Measurements from ENCODE around the gene LINC01488.

DNA sequence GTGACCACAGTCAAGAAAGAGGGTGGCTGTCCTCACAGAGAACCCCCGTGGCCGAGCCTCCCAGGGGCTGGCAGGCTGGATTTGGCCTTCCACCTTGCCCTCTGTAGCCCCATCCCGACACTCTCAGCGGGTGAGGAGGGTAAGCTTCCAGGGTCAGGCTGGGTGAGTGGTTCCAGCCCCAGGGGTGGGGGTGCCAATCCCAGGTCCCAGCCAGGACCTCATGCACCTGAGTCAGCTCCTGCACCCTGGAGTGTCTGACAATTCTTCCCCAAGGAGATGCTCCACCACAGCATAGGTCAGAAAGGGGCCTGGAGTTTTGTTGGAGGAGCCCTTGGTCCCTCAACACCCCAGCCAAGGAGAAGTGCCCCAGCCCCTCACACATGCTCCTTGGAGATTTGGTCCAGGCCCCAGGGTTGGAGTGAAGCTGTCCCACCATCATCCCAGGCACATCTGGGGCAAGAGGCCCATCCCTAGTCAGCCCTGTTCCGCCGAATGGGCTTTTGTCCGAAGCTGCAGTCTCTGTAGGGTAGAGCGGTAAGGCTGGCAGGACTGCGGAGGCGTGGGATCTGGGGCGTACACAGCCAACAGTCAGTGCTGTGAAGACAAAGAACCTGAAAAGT lies 8.4 kb downstream of the LINC01488 start:
- TF ChIP-seq, protein P1, sequence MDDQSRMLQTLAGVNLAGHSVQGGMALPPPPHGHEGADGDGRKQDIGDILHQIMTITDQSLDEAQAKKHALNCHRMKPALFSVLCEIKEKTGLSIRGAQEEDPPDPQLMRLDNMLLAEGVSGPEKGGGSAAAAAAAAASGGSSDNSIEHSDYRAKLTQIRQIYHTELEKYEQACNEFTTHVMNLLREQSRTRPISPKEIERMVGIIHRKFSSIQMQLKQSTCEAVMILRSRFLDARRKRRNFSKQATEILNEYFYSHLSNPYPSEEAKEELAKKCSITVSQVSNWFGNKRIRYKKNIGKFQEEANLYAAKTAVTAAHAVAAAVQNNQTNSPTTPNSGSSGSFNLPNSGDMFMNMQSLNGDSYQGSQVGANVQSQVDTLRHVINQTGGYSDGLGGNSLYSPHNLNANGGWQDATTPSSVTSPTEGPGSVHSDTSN (CRISPR knock-in tag; IDR thresholded peaks at IDR 0.05; ENCODE audit: borderline replicate concordance), result no peak
- TF ChIP-seq, protein P2, sequence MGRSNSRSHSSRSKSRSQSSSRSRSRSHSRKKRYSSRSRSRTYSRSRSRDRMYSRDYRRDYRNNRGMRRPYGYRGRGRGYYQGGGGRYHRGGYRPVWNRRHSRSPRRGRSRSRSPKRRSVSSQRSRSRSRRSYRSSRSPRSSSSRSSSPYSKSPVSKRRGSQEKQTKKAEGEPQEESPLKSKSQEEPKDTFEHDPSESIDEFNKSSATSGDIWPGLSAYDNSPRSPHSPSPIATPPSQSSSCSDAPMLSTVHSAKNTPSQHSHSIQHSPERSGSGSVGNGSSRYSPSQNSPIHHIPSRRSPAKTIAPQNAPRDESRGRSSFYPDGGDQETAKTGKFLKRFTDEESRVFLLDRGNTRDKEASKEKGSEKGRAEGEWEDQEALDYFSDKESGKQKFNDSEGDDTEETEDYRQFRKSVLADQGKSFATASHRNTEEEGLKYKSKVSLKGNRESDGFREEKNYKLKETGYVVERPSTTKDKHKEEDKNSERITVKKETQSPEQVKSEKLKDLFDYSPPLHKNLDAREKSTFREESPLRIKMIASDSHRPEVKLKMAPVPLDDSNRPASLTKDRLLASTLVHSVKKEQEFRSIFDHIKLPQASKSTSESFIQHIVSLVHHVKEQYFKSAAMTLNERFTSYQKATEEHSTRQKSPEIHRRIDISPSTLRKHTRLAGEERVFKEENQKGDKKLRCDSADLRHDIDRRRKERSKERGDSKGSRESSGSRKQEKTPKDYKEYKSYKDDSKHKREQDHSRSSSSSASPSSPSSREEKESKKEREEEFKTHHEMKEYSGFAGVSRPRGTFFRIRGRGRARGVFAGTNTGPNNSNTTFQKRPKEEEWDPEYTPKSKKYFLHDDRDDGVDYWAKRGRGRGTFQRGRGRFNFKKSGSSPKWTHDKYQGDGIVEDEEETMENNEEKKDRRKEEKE (IDR thresholded peaks at IDR 0.05), result no peak
- no peak for TF ChIP-seq IKZF1 (IDR thresholded peaks at IDR 0.05)
- TF ChIP-seq, protein P3, sequence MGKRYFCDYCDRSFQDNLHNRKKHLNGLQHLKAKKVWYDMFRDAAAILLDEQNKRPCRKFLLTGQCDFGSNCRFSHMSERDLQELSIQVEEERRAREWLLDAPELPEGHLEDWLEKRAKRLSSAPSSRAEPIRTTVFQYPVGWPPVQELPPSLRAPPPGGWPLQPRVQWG (CRISPR knock-in tag; IDR thresholded peaks at IDR 0.05; ENCODE audit: borderline replicate concordance, low read depth), result no peak
- no peak for TF ChIP-seq ZBTB7A (CRISPR knock-in tag; IDR thresholded peaks at IDR 0.05)
- no peak for TF ChIP-seq TCF7L2 (IDR thresholded peaks at IDR 0.05; ENCODE audit: low read depth, low read length)
- TF ChIP-seq, protein P4, sequence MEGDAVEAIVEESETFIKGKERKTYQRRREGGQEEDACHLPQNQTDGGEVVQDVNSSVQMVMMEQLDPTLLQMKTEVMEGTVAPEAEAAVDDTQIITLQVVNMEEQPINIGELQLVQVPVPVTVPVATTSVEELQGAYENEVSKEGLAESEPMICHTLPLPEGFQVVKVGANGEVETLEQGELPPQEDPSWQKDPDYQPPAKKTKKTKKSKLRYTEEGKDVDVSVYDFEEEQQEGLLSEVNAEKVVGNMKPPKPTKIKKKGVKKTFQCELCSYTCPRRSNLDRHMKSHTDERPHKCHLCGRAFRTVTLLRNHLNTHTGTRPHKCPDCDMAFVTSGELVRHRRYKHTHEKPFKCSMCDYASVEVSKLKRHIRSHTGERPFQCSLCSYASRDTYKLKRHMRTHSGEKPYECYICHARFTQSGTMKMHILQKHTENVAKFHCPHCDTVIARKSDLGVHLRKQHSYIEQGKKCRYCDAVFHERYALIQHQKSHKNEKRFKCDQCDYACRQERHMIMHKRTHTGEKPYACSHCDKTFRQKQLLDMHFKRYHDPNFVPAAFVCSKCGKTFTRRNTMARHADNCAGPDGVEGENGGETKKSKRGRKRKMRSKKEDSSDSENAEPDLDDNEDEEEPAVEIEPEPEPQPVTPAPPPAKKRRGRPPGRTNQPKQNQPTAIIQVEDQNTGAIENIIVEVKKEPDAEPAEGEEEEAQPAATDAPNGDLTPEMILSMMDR (CRISPR knock-in tag; IDR thresholded peaks at IDR 0.05), result no peak
- TF ChIP-seq LRRFIP1 (CRISPR knock-in tag; conservative IDR thresholded peaks at IDR 0.05), result no peak
- TF ChIP-seq, protein P5, sequence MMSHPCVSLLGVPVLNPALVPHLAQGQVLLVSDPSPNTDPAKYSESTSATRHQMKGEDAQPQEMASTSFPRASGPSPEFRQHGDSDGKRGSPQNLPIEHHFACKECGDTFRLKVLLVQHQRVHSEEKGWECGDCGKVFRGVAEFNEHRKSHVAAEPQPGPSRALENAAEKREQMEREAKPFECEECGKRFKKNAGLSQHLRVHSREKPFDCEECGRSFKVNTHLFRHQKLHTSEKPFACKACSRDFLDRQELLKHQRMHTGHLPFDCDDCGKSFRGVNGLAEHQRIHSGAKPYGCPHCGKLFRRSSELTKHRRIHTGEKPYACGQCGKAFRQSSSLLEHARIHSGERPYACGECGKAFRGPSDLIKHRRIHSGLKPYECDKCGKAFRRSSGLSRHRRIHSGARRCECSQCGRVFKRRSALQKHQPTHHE (CRISPR knock-in tag; IDR thresholded peaks at IDR 0.05; ENCODE audit: borderline replicate concordance), result no peak
- no peak for TF ChIP-seq PHF20 (CRISPR knock-in tag; IDR thresholded peaks at IDR 0.05)
- TF ChIP-seq, protein P6, sequence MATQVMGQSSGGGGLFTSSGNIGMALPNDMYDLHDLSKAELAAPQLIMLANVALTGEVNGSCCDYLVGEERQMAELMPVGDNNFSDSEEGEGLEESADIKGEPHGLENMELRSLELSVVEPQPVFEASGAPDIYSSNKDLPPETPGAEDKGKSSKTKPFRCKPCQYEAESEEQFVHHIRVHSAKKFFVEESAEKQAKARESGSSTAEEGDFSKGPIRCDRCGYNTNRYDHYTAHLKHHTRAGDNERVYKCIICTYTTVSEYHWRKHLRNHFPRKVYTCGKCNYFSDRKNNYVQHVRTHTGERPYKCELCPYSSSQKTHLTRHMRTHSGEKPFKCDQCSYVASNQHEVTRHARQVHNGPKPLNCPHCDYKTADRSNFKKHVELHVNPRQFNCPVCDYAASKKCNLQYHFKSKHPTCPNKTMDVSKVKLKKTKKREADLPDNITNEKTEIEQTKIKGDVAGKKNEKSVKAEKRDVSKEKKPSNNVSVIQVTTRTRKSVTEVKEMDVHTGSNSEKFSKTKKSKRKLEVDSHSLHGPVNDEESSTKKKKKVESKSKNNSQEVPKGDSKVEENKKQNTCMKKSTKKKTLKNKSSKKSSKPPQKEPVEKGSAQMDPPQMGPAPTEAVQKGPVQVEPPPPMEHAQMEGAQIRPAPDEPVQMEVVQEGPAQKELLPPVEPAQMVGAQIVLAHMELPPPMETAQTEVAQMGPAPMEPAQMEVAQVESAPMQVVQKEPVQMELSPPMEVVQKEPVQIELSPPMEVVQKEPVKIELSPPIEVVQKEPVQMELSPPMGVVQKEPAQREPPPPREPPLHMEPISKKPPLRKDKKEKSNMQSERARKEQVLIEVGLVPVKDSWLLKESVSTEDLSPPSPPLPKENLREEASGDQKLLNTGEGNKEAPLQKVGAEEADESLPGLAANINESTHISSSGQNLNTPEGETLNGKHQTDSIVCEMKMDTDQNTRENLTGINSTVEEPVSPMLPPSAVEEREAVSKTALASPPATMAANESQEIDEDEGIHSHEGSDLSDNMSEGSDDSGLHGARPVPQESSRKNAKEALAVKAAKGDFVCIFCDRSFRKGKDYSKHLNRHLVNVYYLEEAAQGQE (IDR thresholded peaks at IDR 0.05; ENCODE audit: borderline replicate concordance in 1 of 2, low read depth in 1 of 2, low read length in 2 of 2), result no peak
- TF ChIP-seq, protein P7, sequence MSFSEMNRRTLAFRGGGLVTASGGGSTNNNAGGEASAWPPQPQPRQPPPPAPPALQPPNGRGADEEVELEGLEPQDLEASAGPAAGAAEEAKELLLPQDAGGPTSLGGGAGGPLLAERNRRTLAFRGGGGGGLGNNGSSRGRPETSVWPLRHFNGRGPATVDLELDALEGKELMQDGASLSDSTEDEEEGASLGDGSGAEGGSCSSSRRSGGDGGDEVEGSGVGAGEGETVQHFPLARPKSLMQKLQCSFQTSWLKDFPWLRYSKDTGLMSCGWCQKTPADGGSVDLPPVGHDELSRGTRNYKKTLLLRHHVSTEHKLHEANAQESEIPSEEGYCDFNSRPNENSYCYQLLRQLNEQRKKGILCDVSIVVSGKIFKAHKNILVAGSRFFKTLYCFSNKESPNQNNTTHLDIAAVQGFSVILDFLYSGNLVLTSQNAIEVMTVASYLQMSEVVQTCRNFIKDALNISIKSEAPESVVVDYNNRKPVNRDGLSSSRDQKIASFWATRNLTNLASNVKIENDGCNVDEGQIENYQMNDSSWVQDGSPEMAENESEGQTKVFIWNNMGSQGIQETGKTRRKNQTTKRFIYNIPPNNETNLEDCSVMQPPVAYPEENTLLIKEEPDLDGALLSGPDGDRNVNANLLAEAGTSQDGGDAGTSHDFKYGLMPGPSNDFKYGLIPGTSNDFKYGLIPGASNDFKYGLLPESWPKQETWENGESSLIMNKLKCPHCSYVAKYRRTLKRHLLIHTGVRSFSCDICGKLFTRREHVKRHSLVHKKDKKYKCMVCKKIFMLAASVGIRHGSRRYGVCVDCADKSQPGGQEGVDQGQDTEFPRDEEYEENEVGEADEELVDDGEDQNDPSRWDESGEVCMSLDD (CRISPR knock-in tag; IDR thresholded peaks at IDR 0.05; ENCODE audit: borderline replicate concordance), result no peak
